GM18526 (cell line): ENCODE results near the gene BAZ2A.

Experiments
- POLR2A ChIP-seq: IDR thresholded peaks from 3 replicates; pipeline ENCODE4 v1.6.1; 2011; ENCODE audit not compliant: insufficient read length; ENCODE audit errors: extremely low read depth

Gene BAZ2A

GRCh38 chr12:56581418-56582145 lies 48.5 kb downstream of the BAZ2A start:
- TF ChIP-seq POLR2A: no peak

GRCh38 chr12:56578983-56579546 lies 51.1 kb downstream of the BAZ2A start:
- no peak for TF ChIP-seq POLR2A

GRCh38 chr12:56574210-56574609 lies 55.9 kb downstream of the BAZ2A start:
- TF ChIP-seq POLR2A: no peak

- no peak for TF ChIP-seq POLR2A
These were observed 57.8 kb downstream of the BAZ2A start for GRCh38 chr12:56572288-56572687.

GRCh38 chr12:56571121-56571520 lies 59.0 kb downstream of the BAZ2A start:
- no peak for TF ChIP-seq POLR2A

- TF ChIP-seq POLR2A: no peak
These were observed 62.0 kb downstream of the BAZ2A start for GRCh38 chr12:56568146-56568545.

GRCh38 chr12:56565510-56566101 lies 64.5 kb downstream of the BAZ2A start:
- no peak for TF ChIP-seq POLR2A

GRCh38 chr12:56551070-56551469 lies 79.1 kb downstream of the BAZ2A start:
- no peak for TF ChIP-seq POLR2A

GRCh38 chr12:56546680-56547079 lies 83.4 kb downstream of the BAZ2A start:
- TF ChIP-seq POLR2A: no peak
